Activated CD8-positive, alpha-beta memory T cell treated with anti-CD3 and anti-CD28 coated beads, Interleukin-2, amount 50 U/mL, for 24 hours (primary cell): ENCODE measurements around the gene PPFIA4.
"Not testable (repeated sequence)": the region's sequence is repeated elsewhere in the genome, so short reads cannot be mapped to it uniquely, and the experiment has no call there.

Source experiments
- DNase-seq: peaks from one replicate; pipeline ENCODE4 v3.0.0-alpha.2; 2020; ENCODE audit errors: extremely low read depth

Gene PPFIA4

DNA sequence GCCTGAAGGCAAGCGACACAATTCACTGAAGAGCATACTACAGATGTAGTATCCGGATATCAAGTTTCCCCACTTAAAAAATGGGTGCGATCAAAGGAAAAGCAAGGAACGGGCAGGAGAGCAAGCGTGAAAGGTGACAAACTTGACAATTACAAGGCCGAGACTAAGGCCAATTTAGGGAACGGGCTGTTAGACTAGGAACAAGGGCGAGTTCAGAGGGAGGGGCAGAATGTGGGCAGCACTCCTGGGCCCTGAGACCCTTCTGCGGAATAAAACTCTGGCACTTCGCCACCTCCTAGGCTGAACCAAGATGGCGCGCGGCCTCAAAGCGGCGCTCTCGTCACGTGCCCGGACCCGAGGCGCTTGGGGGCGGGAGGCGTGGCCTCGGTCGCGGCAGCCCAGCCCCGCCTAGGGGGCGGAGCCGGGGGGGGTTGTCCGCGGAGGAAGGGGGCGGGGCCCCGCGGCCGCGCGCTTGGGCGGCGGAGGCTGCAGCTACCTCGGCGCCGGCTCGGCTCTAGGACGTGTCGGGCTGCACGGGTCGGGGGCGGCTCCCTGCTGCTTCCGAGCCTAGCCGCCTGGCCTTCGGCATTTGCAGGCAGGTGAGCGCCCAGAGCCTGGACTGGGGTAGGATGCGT lies at the start of gene PPFIA4:
TSS of gene PPFIA4 (plus strand) at position 461 of the 635 bp plus-strand sequence. CDS start 12,518 bp downstream, outside the sequence.
- DNase-seq: peak; percentile 59

DNA sequence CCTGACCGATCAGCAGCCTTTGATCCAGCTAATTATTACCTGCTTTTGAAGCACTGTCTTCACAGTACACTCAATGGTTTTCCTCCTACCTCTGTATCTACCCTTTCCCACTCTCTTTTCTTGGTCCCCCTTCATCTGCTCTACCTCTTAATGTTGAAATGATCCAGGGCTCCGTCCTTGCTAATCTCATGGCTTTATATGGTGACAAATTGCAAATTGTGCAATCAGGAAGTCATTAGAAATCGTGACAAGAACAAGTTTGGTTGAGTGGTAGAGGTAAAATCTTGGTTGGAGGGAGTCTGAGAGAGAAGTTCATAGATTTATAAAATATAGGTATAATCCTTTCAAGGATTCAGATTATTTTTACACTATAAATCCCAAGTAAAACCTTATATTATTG lies 49.7 kb upstream of the PPFIA4 start:
- DNase-seq: no peak

- DNase-seq: no peak
These were observed 46.8 kb upstream of the PPFIA4 start for GRCh38 chr1:202979459-202979858.

- DNase-seq: no peak
These were observed 44.4 kb upstream of the PPFIA4 start for GRCh38 chr1:202981939-202982338.

DNA sequence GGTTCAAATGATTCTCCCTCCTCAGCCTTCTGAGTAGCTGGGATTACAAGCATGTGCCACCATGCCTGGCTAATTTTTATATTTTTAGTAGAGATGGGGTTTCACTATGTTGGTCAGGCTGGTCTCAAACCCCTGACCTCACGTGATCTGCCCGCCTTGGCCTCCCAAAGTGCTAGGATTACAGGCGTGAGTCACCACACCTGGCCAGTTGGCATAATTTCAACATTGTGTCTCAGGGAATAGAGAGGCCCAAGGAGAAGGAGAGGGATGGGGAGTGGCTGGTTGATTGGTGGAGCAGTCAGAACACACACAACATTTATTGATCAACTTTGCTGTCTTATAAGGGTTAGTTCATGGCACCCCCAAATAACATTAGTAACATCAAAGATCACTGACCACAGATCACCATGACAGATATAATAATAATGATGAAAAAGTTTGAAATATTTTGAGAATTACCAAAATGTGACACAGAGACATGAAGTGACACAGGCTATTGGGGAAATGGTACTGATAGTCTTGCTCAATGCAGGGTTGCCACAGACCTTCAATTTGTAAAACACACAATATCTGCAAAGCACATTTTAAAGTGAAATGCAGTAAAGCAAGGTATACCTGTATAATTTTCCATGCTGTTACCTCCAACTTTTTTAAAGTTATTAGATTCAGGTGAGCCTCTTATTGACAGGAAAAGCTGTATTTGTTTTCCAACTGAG lies 43.4 kb upstream of the PPFIA4 start:
- DNase-seq: no peak

GRCh38 chr1:202986120-202986519 lies 40.2 kb upstream of the PPFIA4 start:
- DNase-seq: not testable (repeated sequence)

DNA sequence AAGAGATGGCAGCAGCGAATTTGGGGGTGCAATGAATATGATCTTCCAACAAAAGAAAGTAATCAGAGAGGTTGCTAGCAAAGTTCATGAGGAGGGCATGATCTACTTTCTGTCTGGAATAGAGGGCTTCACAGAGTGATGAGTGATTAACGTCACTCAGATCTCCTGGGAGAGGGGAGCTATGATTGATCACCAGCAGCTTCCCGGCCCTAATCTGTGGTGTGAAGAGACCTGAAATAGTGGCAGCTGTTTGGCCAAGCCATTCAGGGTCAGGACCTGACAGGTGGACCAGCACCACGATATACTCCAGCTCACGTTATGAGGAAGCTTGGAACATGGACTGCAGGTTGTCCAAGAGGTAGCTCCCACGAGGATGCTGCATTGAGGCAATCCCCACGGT lies 39.0 kb upstream of the PPFIA4 start:
- DNase-seq: no peak

DNA sequence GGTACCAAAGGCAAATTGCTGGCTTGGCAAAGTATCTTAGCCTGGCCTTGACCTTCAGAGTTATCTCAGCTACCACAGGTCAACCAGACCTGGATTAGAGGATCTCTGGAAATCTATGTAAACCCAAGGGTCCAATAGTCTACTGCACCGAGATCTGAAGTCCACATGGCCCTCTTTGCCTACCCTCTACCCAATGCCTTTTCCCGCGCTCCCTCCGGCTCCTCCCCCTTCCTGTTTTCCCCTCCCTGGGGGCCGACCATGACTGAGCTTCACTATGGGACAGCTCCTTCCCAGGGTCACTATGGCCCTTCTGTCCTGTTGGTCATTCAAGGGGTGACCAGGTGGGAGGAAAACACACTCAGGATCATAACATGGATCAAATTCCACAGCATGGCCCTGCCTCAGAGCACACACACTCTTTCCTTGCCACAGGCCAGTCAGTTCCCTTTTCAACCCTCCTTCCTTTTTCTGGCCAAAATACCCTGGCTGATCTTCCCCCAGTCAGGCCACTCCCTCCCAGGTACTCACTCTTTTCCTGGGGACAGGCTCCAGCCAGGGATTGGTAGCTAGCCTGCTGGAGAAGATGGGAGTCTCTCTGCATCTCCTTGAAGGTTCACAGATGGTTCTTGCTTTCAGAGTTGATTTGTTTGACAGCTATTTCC lies 38.2 kb upstream of the PPFIA4 start:
- no peak for DNase-seq

GRCh38 chr1:202989879-202990278 lies 36.4 kb upstream of the PPFIA4 start:
- DNase-seq: no peak

GRCh38 chr1:202991112-202991511 lies 35.2 kb upstream of the PPFIA4 start:
- DNase-seq: no peak

- DNase-seq: no peak
These were observed 31.5 kb upstream of the PPFIA4 start for GRCh38 chr1:202994756-202995155.

DNA sequence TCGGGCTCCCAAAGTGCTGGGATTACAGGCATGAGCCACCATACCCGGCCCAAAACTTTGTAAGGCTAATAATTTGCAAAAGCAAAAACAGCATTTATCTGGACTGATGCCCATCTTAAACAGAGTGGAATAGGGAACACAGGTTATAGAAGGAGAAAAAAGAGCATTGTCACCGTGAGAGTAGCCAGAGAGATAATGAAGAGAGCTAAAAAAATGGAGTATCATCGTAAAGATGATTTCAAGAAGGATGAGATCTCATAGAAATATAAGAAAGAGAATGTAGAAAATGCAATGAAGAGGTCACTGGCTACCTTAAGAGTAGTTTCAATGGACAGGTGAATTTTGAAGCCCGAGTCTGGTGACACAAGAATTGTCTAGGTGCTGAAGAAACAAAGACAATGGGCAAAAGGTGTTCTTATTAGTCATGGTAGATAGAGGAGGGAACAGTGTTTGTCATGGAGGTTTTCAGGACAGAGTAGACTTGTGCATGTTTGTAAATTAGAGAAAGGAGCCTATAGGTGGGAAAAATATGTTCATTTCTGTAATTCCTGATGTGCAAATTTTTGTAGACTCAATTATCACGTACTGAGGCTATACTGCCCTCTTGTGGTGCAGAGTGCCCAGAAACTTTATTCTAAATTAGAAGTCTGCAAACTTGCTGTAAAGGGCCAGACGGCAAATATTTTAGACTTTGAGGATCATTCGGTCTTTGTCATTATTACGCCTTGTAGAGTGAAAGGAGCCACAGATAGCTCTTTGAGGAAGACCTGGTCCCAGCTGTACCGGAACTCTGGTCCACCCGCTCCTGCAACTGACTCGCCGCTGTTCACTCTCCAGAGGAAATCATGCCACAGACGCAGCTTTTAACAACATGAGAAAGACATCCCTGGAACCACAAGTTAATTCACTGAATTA lies 27.2 kb upstream of the PPFIA4 start:
- DNase-seq: peak; percentile 24

- no peak for DNase-seq
These were observed 25.9 kb upstream of the PPFIA4 start for GRCh38 chr1:203000217-203000944.

DNA sequence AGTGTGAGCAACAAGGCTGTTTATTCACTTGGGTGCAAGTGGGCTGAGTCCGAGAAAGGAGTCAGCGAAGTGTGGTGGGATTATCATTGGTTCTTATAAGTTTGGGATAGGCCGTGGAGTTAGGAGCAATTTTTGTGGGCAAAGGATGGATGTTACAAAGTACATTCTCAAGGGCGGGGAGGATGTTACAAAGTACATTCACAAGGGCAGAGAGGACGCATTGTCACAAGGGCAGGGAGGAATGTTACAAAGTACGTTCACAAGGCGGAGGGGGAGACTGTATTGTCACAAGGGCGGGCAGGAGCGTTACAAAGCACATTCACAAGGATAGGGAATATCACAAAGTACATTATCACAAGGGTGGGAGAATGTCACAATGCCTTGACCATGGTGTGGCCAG lies 24.3 kb upstream of the PPFIA4 start:
- no peak for DNase-seq

- no peak for DNase-seq
These were observed 23.3 kb upstream of the PPFIA4 start for GRCh38 chr1:203002951-203003350.

DNA sequence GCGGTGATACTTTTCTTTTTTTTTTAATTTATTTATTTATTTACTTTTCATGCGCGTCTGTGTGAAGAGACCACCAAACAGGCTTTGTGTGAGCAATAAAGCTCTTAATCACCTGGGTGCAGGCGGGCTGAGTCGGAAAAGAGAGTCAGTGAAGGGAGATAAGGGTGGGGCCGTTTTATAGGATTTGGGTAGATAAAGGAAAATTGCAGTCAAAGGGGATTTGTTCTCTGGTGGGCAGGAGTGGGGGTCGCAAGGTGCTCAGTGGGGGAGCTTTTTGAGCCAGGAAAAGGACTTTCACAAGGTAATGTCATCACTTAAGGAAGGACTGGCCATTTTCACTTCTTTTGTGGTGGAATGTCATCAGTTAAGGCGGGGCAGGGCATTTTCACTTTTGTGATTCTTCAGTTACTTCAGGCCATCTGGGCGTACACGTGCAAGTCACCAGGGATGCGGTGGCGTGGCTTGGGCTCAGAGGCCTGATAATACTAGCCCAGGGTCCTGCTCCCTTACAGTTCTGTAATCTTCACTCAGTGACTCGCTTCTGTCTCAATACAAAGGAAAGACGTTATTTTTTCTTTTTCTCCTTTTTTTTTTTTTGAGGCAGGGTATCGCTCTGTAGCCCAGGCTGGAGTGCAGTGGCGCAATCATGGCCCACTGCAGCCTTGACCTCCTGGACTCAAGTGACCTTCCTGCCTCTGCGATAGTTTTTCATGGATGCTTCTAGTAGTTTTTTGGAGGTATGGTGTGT lies 20.7 kb upstream of the PPFIA4 start:
- DNase-seq: not testable (repeated sequence)

DNA sequence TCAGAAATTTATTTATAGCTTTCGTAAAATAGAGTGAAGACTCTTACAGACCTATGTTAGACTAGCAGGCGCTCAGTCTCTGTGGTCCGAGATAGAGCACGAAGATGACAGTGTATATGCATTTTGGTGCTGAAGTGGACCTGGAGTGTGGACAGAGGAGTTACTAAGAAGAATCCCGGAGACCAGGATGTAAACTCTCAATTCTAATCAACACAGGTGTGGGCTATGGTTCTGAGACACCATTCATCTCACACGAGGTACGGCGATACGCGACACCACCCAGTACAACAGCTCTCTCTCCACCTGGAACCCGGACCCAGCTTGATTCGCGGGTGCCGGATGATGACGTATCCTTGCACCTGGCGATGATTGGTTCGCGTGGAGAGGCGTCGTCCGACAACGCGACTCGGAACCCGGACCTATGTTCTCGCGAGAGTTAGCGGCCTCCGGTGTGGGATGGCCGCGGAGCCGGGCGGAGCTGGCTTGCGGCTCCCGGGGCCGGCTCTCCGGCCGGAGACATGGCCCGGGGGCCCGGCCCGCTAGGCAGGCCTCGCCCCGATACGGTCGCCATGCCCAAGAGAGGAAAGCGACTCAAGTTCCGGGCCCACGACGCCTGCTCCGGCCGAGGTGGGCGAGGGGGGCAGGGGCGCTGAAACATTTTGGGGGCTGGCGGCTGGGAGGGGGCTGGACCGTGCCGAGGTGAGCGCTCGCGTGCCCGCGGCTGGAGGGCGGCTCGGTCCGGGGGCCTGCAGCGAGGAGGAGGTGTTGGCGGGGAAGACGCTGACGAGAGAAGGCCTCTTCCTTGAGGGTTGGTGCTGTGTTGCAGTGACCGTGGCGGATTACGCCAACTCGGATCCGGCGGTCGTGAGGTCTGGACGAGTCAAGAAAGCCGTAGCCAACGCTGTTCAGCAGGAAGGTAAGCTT lies 19.1 kb upstream of the PPFIA4 start, which contains the start of gene TMEM183A:
TSS of gene TMEM183A (plus strand) at position 427 of the 924 bp plus-strand sequence. CDS start at position 519, 92 bp downstream.
- peak; percentile 95 for DNase-seq

DNA sequence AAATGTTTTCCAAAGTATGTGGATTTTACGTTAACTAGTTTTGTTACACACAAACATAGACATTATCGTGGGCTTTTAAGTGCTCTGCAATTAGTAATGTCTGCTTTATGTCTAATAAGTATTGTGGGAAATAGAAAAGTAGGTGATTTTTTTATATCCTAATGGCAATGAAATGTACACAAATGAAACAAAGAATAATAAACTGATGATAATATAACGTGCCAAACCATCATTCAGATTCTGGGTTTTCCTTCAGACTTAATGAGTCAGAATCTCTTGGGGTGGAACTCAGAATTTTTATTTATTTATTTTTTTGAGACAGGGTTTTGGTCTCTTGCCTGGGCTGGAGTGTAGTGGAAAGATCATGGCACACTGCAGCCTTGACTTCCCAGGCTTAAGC lies 17.1 kb upstream of the PPFIA4 start:
- DNase-seq: no peak

DNA sequence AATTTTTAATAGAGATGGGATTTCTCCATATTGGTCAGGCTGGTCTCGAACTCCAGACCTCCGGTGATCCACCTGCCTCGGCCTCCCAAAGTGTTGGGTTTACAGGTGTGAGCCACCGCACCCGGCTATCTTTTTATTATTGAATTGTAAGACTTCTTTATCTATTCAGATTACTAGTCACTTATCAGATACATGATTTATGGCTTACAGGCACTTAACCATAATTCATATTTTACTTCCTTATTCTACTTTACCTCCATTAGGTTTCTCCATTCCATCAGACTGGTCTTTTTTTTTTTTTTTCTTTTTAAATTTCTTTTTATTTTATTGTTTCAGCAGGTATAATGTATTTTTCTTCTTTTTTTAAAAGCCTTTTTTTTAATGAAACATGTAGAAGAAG lies 14.7 kb upstream of the PPFIA4 start:
- DNase-seq: no peak
